Measurements from ENCODE around the gene RNF220.

The RNF220 gene

GRCh38 chr1:44405031-44405797 is at the start of gene RNF220:
Gene RNF220 (plus strand): TSS chr1:44405255.
- H3K9ac ChIP-seq (ENCODE audit: low read length), result no peak within 1 kb of the TSS
- H3K36me3 ChIP-seq (ENCODE audit: insufficient read depth, low read length), result no peaks in the 10 kb centered on the region
- peak within 1 kb of the TSS; percentile 17 to 49 for H3K4me3 ChIP-seq (ENCODE audit: low read depth in 1 of 2, low read length in 2 of 2)
- H3K4me1 ChIP-seq (ENCODE audit: insufficient read depth, low read length), result peaks cover 20% of the 10 kb centered on the region
- no peaks in the 10 kb centered on the region for H3K9me3 ChIP-seq (ENCODE audit: low read length)
- H3K27me3 ChIP-seq (ENCODE audit: control insufficient read depth in 1 of 2, insufficient read depth in 2 of 2, low read length in 2 of 2), result peaks cover 46 to 89% of the 10 kb centered on the region in 2 donors
- H3K27ac ChIP-seq (ENCODE audit: low read depth, low read length), result no peak within 1 kb of the TSS

GRCh38 chr1:44355582-44356305 is 49.3 kb upstream of the RNF220 start:
- Histone ChIP-seq H3K9ac (ENCODE audit: low read length) (no peak overlapping the region), H3K27me3 (ENCODE audit: control insufficient read depth in 1 of 2, insufficient read depth in 2 of 2, low read length in 2 of 2) (no peaks in the 10 kb centered on the region), H3K27ac (ENCODE audit: low read depth, low read length) (no peak overlapping the region), H3K36me3 (ENCODE audit: insufficient read depth, low read length) (no peaks in the 10 kb centered on the region), H3K4me1 (ENCODE audit: insufficient read depth, low read length) (peaks cover 20% of the 10 kb centered on the region), H3K4me3 (ENCODE audit: low read depth in 1 of 2, low read length in 2 of 2) (peak overlapping the region in 1 of 2 donors; percentile 56), H3K9me3 (ENCODE audit: low read length) (no peaks in the 10 kb centered on the region)

GRCh38 chr1:44357710-44358109 is 47.3 kb upstream of the RNF220 start:
- no peaks in the 10 kb centered on the region for H3K36me3 ChIP-seq (ENCODE audit: insufficient read depth, low read length)
- no peaks in the 10 kb centered on the region for H3K9me3 ChIP-seq (ENCODE audit: low read length)
- peaks cover 20% of the 10 kb centered on the region for H3K4me1 ChIP-seq (ENCODE audit: insufficient read depth, low read length)
- no peak overlapping the region for H3K27ac ChIP-seq (ENCODE audit: low read depth, low read length)
- H3K27me3 ChIP-seq (ENCODE audit: control insufficient read depth in 1 of 2, insufficient read depth in 2 of 2, low read length in 2 of 2), result no peaks in the 10 kb centered on the region
- no peak overlapping the region for H3K4me3 ChIP-seq (ENCODE audit: low read depth in 1 of 2, low read length in 2 of 2)
- no peak overlapping the region for H3K9ac ChIP-seq (ENCODE audit: low read length)

GRCh38 chr1:44359234-44359935 is 45.7 kb upstream of the RNF220 start:
- no peaks in the 10 kb centered on the region for H3K9me3 ChIP-seq (ENCODE audit: low read length)
- no peak overlapping the region for H3K9ac ChIP-seq (ENCODE audit: low read length)

GRCh38 chr1:44361478-44361877 is 43.6 kb upstream of the RNF220 start:
- Histone ChIP-seq H3K4me1 (ENCODE audit: insufficient read depth, low read length) (no peaks in the 10 kb centered on the region), H3K9me3 (ENCODE audit: low read length) (no peaks in the 10 kb centered on the region), H3K9ac (ENCODE audit: low read length) (no peak overlapping the region), H3K27me3 (ENCODE audit: control insufficient read depth in 1 of 2, insufficient read depth in 2 of 2, low read length in 2 of 2) (no peaks in the 10 kb centered on the region), H3K36me3 (ENCODE audit: insufficient read depth, low read length) (no peaks in the 10 kb centered on the region), H3K27ac (ENCODE audit: low read depth, low read length) (no peak overlapping the region), H3K4me3 (ENCODE audit: low read depth in 1 of 2, low read length in 2 of 2) (no peak overlapping the region)

More at GRCh38 chr1:44359234-44359935, 45.7 kb upstream of the RNF220 start:
- no peaks in the 10 kb centered on the region for H3K36me3 ChIP-seq (ENCODE audit: insufficient read depth, low read length)
- no peaks in the 10 kb centered on the region for H3K27me3 ChIP-seq (ENCODE audit: control insufficient read depth in 1 of 2, insufficient read depth in 2 of 2, low read length in 2 of 2)
- peaks cover 8% of the 10 kb centered on the region for H3K4me1 ChIP-seq (ENCODE audit: insufficient read depth, low read length)
- no peak overlapping the region for H3K4me3 ChIP-seq (ENCODE audit: low read depth in 1 of 2, low read length in 2 of 2)
- H3K27ac ChIP-seq (ENCODE audit: low read depth, low read length), result no peak overlapping the region

GRCh38 chr1:44366371-44366975 is 38.6 kb upstream of the RNF220 start:
- Histone ChIP-seq H3K9me3 (ENCODE audit: low read length) (no peaks in the 10 kb centered on the region), H3K27me3 (ENCODE audit: control insufficient read depth in 1 of 2, insufficient read depth in 2 of 2, low read length in 2 of 2) (no peaks in the 10 kb centered on the region)

GRCh38 chr1:44367944-44368343 is 37.1 kb upstream of the RNF220 start:
- Histone ChIP-seq H3K9ac (ENCODE audit: low read length) (no peak overlapping the region), H3K36me3 (ENCODE audit: insufficient read depth, low read length) (no peaks in the 10 kb centered on the region), H3K4me1 (ENCODE audit: insufficient read depth, low read length) (no peaks in the 10 kb centered on the region), H3K27ac (ENCODE audit: low read depth, low read length) (no peak overlapping the region), H3K4me3 (ENCODE audit: low read depth in 1 of 2, low read length in 2 of 2) (no peak overlapping the region), H3K9me3 (ENCODE audit: low read length) (no peaks in the 10 kb centered on the region), H3K27me3 (ENCODE audit: control insufficient read depth in 1 of 2, insufficient read depth in 2 of 2, low read length in 2 of 2) (no peaks in the 10 kb centered on the region)

More at GRCh38 chr1:44366371-44366975, 38.6 kb upstream of the RNF220 start:
- H3K36me3 ChIP-seq (ENCODE audit: insufficient read depth, low read length), result no peaks in the 10 kb centered on the region
- H3K4me1 ChIP-seq (ENCODE audit: insufficient read depth, low read length), result no peaks in the 10 kb centered on the region
- H3K4me3 ChIP-seq (ENCODE audit: low read depth in 1 of 2, low read length in 2 of 2), result no peak overlapping the region
- H3K9ac ChIP-seq (ENCODE audit: low read length), result no peak overlapping the region
- no peak overlapping the region for H3K27ac ChIP-seq (ENCODE audit: low read depth, low read length)

- Histone ChIP-seq H3K4me1 (ENCODE audit: insufficient read depth, low read length) (no peaks in the 10 kb centered on the region), H3K36me3 (ENCODE audit: insufficient read depth, low read length) (no peaks in the 10 kb centered on the region), H3K27ac (ENCODE audit: low read depth, low read length) (no peak overlapping the region), H3K9ac (ENCODE audit: low read length) (no peak overlapping the region), H3K27me3 (ENCODE audit: control insufficient read depth in 1 of 2, insufficient read depth in 2 of 2, low read length in 2 of 2) (no peaks in the 10 kb centered on the region), H3K4me3 (ENCODE audit: low read depth in 1 of 2, low read length in 2 of 2) (no peak overlapping the region), H3K9me3 (ENCODE audit: low read length) (no peaks in the 10 kb centered on the region)
Measured at GRCh38 chr1:44368471-44369151, 36.4 kb upstream of the RNF220 start.

GRCh38 chr1:44371206-44371605 is 33.8 kb upstream of the RNF220 start:
- no peak overlapping the region for H3K9ac ChIP-seq (ENCODE audit: low read length)
- no peak overlapping the region for H3K4me3 ChIP-seq (ENCODE audit: low read depth in 1 of 2, low read length in 2 of 2)
- H3K27me3 ChIP-seq (ENCODE audit: control insufficient read depth in 1 of 2, insufficient read depth in 2 of 2, low read length in 2 of 2), result no peaks in the 10 kb centered on the region
- H3K27ac ChIP-seq (ENCODE audit: low read depth, low read length), result no peak overlapping the region
- no peaks in the 10 kb centered on the region for H3K9me3 ChIP-seq (ENCODE audit: low read length)
- H3K36me3 ChIP-seq (ENCODE audit: insufficient read depth, low read length), result no peaks in the 10 kb centered on the region
- H3K4me1 ChIP-seq (ENCODE audit: insufficient read depth, low read length), result no peaks in the 10 kb centered on the region

- Histone ChIP-seq H3K9me3 (ENCODE audit: low read length) (no peaks in the 10 kb centered on the region), H3K4me1 (ENCODE audit: insufficient read depth, low read length) (no peaks in the 10 kb centered on the region), H3K27me3 (ENCODE audit: control insufficient read depth in 1 of 2, insufficient read depth in 2 of 2, low read length in 2 of 2) (no peaks in the 10 kb centered on the region), H3K4me3 (ENCODE audit: low read depth in 1 of 2, low read length in 2 of 2) (no peak overlapping the region), H3K9ac (ENCODE audit: low read length) (no peak overlapping the region), H3K27ac (ENCODE audit: low read depth, low read length) (no peak overlapping the region), H3K36me3 (ENCODE audit: insufficient read depth, low read length) (no peaks in the 10 kb centered on the region)
Measured at GRCh38 chr1:44375547-44375946, 29.5 kb upstream of the RNF220 start.

Data from muscle layer of colon (tissue), 2 donors.